Osteocyte (in vitro differentiated cells): Measurements from ENCODE around the gene LY6G6C. TPM values are rescaled to one million over a fixed set of nuclear protein-coding genes. Genes with fewer than 3 reads are reported as not detected.

Source experiments
- DNase-seq: peaks from one replicate; pipeline ENCODE4 v3.0.0; 2021; ENCODE audit warnings: mixed read lengths; ENCODE audit not compliant: unreplicated experiment; ENCODE audit errors: extremely low spot score
- H3K27ac Mint-ChIP-seq: one replicate; pipeline ENCODE4 v1.8.0; 2021; ENCODE audit warnings: mild to moderate bottlenecking, mixed read lengths; ENCODE audit not compliant: unreplicated experiment
- H3K27me3 Mint-ChIP-seq: one replicate; pipeline ENCODE4 v1.8.0; 2021; ENCODE audit warnings: mixed read lengths; ENCODE audit not compliant: unreplicated experiment
- H3K36me3 Mint-ChIP-seq: one replicate; pipeline ENCODE4 v1.8.0; 2021; ENCODE audit warnings: mixed read lengths; ENCODE audit not compliant: unreplicated experiment
- H3K4me1 Mint-ChIP-seq: one replicate; pipeline ENCODE4 v1.8.0; 2021; ENCODE audit warnings: mixed read lengths; ENCODE audit not compliant: unreplicated experiment
- H3K4me3 Mint-ChIP-seq: one replicate; pipeline ENCODE4 v1.8.0; 2021; ENCODE audit warnings: mild to moderate bottlenecking, moderate library complexity, mixed read lengths; ENCODE audit not compliant: unreplicated experiment
- H3K9me3 Mint-ChIP-seq: one replicate; pipeline ENCODE4 v1.8.0; 2021; ENCODE audit warnings: mixed read lengths; ENCODE audit not compliant: unreplicated experiment
- CTCF ChIP-seq: fragments of 200-600 bp; sonication (generic); IDR thresholded peaks from 2 replicates; pipeline ENCODE4 v1.5.0; 2021; ENCODE audit warnings: antibody characterized with exemption, mild to moderate bottlenecking, moderate library complexity
- total RNA-seq: library from RNA; stranded (reverse); gene quantifications from 2 replicates; pipeline ENCODE4 v1.2.1, GENCODE V29; 2021

The LY6G6C gene
- total RNA-seq, 1 donor from 2014 or later, result not detected

GRCh38 chr6:31687860-31688693 lies 33.5 kb downstream of the LY6G6C start:
- H3K4me1 Mint-ChIP-seq, result no peaks in the 10 kb centered on the region
- H3K9me3 Mint-ChIP-seq, result no peaks in the 10 kb centered on the region

GRCh38 chr6:31687321-31687720 lies 34.2 kb downstream of the LY6G6C start:
- Mint-ChIP-seq H3K36me3 (peaks cover 27% of the 10 kb centered on the region), H3K9me3 (no peaks in the 10 kb centered on the region), H3K27ac (no peak overlapping the region), H3K4me1 (no peaks in the 10 kb centered on the region), H3K27me3 (no peaks in the 10 kb centered on the region), H3K4me3 (no peak overlapping the region)
- no peak for TF ChIP-seq CTCF
- DNase-seq, result no peak

More at GRCh38 chr6:31687860-31688693, 33.5 kb downstream of the LY6G6C start:
- Mint-ChIP-seq H3K27ac (no peak overlapping the region), H3K27me3 (no peaks in the 10 kb centered on the region), H3K4me3 (no peak overlapping the region), H3K36me3 (peaks cover 32% of the 10 kb centered on the region)
- no peak for TF ChIP-seq CTCF
- DNase-seq, result no peak

GRCh38 chr6:31686483-31686882 lies 35.1 kb downstream of the LY6G6C start:
- H3K27ac Mint-ChIP-seq, result no peak overlapping the region
- H3K27me3 Mint-ChIP-seq, result no peaks in the 10 kb centered on the region
- H3K9me3 Mint-ChIP-seq, result no peaks in the 10 kb centered on the region
- H3K4me3 Mint-ChIP-seq, result no peak overlapping the region
- TF ChIP-seq CTCF, result no peak
- DNase-seq, result no peak
- peaks cover 2% of the 10 kb centered on the region for H3K4me1 Mint-ChIP-seq
- H3K36me3 Mint-ChIP-seq, result peaks cover 27% of the 10 kb centered on the region

GRCh38 chr6:31683591-31683990 lies 38.0 kb downstream of the LY6G6C start:
- peaks cover 17% of the 10 kb centered on the region for H3K36me3 Mint-ChIP-seq
- H3K27ac Mint-ChIP-seq, result no peak overlapping the region
- no peak for TF ChIP-seq CTCF
- no peaks in the 10 kb centered on the region for H3K27me3 Mint-ChIP-seq
- no peaks in the 10 kb centered on the region for H3K9me3 Mint-ChIP-seq
- DNase-seq, result no peak
- peaks cover 16% of the 10 kb centered on the region for H3K4me1 Mint-ChIP-seq
- no peak overlapping the region for H3K4me3 Mint-ChIP-seq

GRCh38 chr6:31681135-31681671 lies 40.3 kb downstream of the LY6G6C start:
- H3K36me3 Mint-ChIP-seq, result peaks cover 5% of the 10 kb centered on the region
- no peak for DNase-seq
- H3K27me3 Mint-ChIP-seq, result no peaks in the 10 kb centered on the region
- peaks cover 16% of the 10 kb centered on the region for H3K4me1 Mint-ChIP-seq
- H3K27ac Mint-ChIP-seq, result peak overlapping the region; percentile 90
- no peaks in the 10 kb centered on the region for H3K9me3 Mint-ChIP-seq
- no peak for TF ChIP-seq CTCF
- peak overlapping the region; percentile 73 for H3K4me3 Mint-ChIP-seq
